A673 (cell line): ENCODE measurements around the gene NRXN2. TPM values are rescaled to one million over a fixed set of nuclear protein-coding genes. Genes with fewer than 3 reads are reported as not detected.

Source experiments
- BruUV-seq: library from RNA; stranded (reverse); fragments of 400-500 nt; replicated peaks from 2 replicates; lab custom pipeline; 2021; lab: Mats Ljungman, UMichigan
- CTCF ChIA-PET: fragments of 300-600 bp; sonication (Branson Sonifier 250); formaldehyde crosslinking; loops from one replicate; lab custom pipeline; 2022; ENCODE audit warnings: antibody characterized with exemption; lab: Charles Lee
- POLR2A ChIA-PET: fragments of 300-600 bp; sonication (Branson Sonifier 250); formaldehyde crosslinking; loops from one replicate; lab custom pipeline; 2022; ENCODE audit warnings: antibody characterized with exemption; ENCODE audit not compliant: low non-redundant PET; lab: Charles Lee
- DNase-seq: peaks from one replicate; pipeline ENCODE4 v3.0.0-alpha.2; 2015; ENCODE audit warnings: low spot score
- H3K27ac ChIP-seq: fragments of 200-600 bp; sonication (generic); 2 replicates; pipeline ENCODE4 v1.5.1; 2016; ENCODE audit warnings: mixed run types, low read depth, mild to moderate bottlenecking, mixed read lengths, antibody characterized with exemption, low read length; ENCODE audit not compliant: poor library complexity, severe bottlenecking
- H3K27me3 ChIP-seq: fragments of 200-600 bp; sonication (generic); replicated peaks from 2 replicates; pipeline ENCODE4 v1.6.1; 2017; ENCODE audit warnings: mixed run types, low read depth, mild to moderate bottlenecking, mixed read lengths, antibody characterized with exemption, low read length; ENCODE audit not compliant: insufficient read depth, poor library complexity
- H3K36me3 ChIP-seq: fragments of 200-600 bp; sonication (generic); 2 replicates; pipeline ENCODE4 v1.6.1; 2016; ENCODE audit warnings: mixed run types, mild to moderate bottlenecking, mixed read lengths, antibody characterized with exemption, low read length; ENCODE audit not compliant: insufficient read depth, poor library complexity, severe bottlenecking
- H3K4me1 ChIP-seq: fragments of 200-600 bp; sonication (generic); 2 replicates; pipeline ENCODE4 v1.6.1; 2017; ENCODE audit warnings: mixed run types, mild to moderate bottlenecking, mixed read lengths, antibody characterized with exemption, low read length; ENCODE audit not compliant: insufficient read depth, poor library complexity, severe bottlenecking
- H3K4me3 ChIP-seq: fragments of 200-600 bp; sonication (generic); 2 replicates; pipeline ENCODE4 v1.5.1; 2016; ENCODE audit warnings: low read depth, mixed run types, mild to moderate bottlenecking, mixed read lengths, low read length; ENCODE audit not compliant: poor library complexity, severe bottlenecking
- H3K9me3 ChIP-seq: fragments of 200-600 bp; sonication (generic); 2 replicates; pipeline ENCODE4 v1.6.1; 2016; ENCODE audit warnings: mixed run types, low read depth, mild to moderate bottlenecking, mixed read lengths, antibody characterized with exemption, low read length; ENCODE audit not compliant: poor library complexity, severe bottlenecking
- EZH2 ChIP-seq: fragments of 200-600 bp; sonication (generic); IDR thresholded peaks from 2 replicates; pipeline ENCODE4 v1.6.1; 2017; ENCODE audit warnings: borderline replicate concordance, low read depth, mild to moderate bottlenecking, mixed read lengths, antibody characterized with exemption, low read length; ENCODE audit not compliant: poor library complexity, severe bottlenecking
- intact Hi-C: fragments of 100-400 bp; cut with micrococcal nuclease; formaldehyde crosslinking; loops from one replicate; pipeline ENCODE4 v1.10.0; 2022; ENCODE audit not compliant: unreplicated experiment
- total RNA-seq: library from RNA; stranded (reverse); gene quantifications from 2 replicates; pipeline ENCODE4 v1.2.3, GENCODE V29; 2021
- TF ChIP-seq, protein P1 (sequence below): fragments of 300-800, 200-600 bp; sonication (generic); conservative IDR thresholded peaks from 2 replicates; pipeline ENCODE4 v1.5.1; 2017; ENCODE audit warnings: low read depth, mild to moderate bottlenecking, antibody characterized with exemption, low read length, moderate library complexity, mixed read lengths

NRXN2 gene
- total RNA-seq, 1 experiment from 2014 or later = 5.0 TPM

DNA sequence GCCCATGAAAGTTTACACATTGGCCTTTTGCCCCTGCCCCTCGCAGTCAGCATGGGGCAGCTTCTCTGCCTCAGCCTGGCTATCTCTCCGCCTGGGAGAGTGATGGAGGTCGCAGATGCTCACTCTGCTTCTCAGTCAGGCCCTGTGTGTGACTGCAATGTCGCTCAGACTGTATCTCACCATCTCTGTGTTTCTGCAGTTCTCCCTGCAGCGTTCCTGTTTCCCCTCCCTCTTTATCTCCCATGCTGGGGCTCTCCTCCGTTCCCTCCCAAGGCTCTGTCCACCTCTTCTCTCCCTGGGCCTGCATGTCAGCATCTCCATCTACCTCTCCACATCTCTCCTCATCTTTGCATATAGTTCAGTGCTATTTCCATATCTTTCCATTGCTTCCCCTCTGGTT lies 93.9 kb downstream of the NRXN2 start:
- CTCF ChIA-PET = no interaction called here
- BruUV-seq = no TSS peak
- no peak overlapping the region for H3K27ac ChIP-seq
- no peaks in the 10 kb centered on the region for H3K36me3 ChIP-seq
- intact Hi-C loops = no loop called here
- H3K4me3 ChIP-seq = no peak overlapping the region
- DNase-seq = no peak
- H3K4me1 ChIP-seq = no peaks in the 10 kb centered on the region
- H3K9me3 ChIP-seq = no peaks in the 10 kb centered on the region
- TF ChIP-seq, protein P1, sequence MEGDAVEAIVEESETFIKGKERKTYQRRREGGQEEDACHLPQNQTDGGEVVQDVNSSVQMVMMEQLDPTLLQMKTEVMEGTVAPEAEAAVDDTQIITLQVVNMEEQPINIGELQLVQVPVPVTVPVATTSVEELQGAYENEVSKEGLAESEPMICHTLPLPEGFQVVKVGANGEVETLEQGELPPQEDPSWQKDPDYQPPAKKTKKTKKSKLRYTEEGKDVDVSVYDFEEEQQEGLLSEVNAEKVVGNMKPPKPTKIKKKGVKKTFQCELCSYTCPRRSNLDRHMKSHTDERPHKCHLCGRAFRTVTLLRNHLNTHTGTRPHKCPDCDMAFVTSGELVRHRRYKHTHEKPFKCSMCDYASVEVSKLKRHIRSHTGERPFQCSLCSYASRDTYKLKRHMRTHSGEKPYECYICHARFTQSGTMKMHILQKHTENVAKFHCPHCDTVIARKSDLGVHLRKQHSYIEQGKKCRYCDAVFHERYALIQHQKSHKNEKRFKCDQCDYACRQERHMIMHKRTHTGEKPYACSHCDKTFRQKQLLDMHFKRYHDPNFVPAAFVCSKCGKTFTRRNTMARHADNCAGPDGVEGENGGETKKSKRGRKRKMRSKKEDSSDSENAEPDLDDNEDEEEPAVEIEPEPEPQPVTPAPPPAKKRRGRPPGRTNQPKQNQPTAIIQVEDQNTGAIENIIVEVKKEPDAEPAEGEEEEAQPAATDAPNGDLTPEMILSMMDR = no peak
- no peak for TF ChIP-seq EZH2
- POLR2A ChIA-PET = no interaction called here
- H3K27me3 ChIP-seq = no peaks in the 10 kb centered on the region

GRCh38 chr11:64628596-64628995 lies 94.4 kb downstream of the NRXN2 start:
- H3K27me3 ChIP-seq = no peaks in the 10 kb centered on the region
- no peak for DNase-seq
- no peaks in the 10 kb centered on the region for H3K36me3 ChIP-seq
- BruUV-seq = no TSS peak
- TF ChIP-seq EZH2 = no peak
- TF ChIP-seq, protein P1 = no peak
- no peak overlapping the region for H3K4me3 ChIP-seq
- CTCF ChIA-PET = no interaction called here
- H3K27ac ChIP-seq = no peak overlapping the region
- intact Hi-C loops = no loop called here
- H3K9me3 ChIP-seq = no peaks in the 10 kb centered on the region
- H3K4me1 ChIP-seq = no peaks in the 10 kb centered on the region
- POLR2A ChIA-PET = no interaction called here

- BruUV-seq = no TSS peak
- intact Hi-C loops = no loop called here
- Histone ChIP-seq H3K36me3 (no peaks in the 10 kb centered on the region), H3K4me1 (no peaks in the 10 kb centered on the region), H3K9me3 (no peaks in the 10 kb centered on the region), H3K27me3 (no peaks in the 10 kb centered on the region), H3K27ac (no peak overlapping the region), H3K4me3 (no peak overlapping the region)
- CTCF ChIA-PET = no interaction called here
- POLR2A ChIA-PET = no interaction called here
- no peak for DNase-seq
- TF ChIP-seq, protein P1 = no peak
- TF ChIP-seq EZH2 = no peak
Measured at GRCh38 chr11:64627371-64627770, 95.6 kb downstream of the NRXN2 start.
